Caki2 (cell line): ENCODE results near the gene ZNRF4. TPM values are rescaled to one million over a fixed set of nuclear protein-coding genes. Genes with fewer than 3 reads are reported as not detected.

Experiments
- DNase-seq: peaks from one replicate; pipeline ENCODE4 v3.0.0-alpha.2; 2015; ENCODE audit warnings: low read depth
- in situ Hi-C: cut with HindIII; loops from 2 replicates; pipeline ENCODE4 v1.10.0; 2016; ENCODE audit warnings: low sequenced_read_pairs, low pct_unique_long_range_greater_than_20kb, mixed read lengths
- total RNA-seq: library from RNA; depleted of rRNA; stranded (reverse); fragments of >200 nt; shearing (Covaris generic); gene quantifications from 2 replicates; pipeline ENCODE4 v1.2.3, GENCODE V29; 2014; ENCODE audit warnings: low replicate concordance; rRNA removed

ZNRF4 gene
- total RNA-seq, 1 experiment from 2014 or later, result not detected

DNA sequence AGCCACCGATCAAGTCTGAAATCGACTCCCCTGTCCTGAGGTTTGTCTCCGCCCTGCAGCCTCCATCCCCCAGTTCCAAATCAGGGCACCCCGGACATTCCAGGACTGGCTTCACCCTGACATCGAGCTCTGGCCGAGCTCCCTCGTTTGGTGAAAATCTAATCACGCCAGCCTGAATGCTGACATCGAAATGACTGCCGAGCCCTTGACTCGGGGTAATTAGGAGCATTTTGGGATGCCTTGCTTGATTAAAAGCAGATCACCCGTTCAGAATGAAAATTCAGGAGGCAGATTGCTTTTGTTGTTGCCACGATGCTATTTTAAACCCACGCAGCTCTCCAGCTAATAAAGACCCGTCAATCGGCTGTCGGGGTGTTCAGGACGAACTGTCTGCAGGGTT lies 34.3 kb downstream of the ZNRF4 start:
- DNase-seq, result no peak
- in situ Hi-C loops, result no loop called here

DNA sequence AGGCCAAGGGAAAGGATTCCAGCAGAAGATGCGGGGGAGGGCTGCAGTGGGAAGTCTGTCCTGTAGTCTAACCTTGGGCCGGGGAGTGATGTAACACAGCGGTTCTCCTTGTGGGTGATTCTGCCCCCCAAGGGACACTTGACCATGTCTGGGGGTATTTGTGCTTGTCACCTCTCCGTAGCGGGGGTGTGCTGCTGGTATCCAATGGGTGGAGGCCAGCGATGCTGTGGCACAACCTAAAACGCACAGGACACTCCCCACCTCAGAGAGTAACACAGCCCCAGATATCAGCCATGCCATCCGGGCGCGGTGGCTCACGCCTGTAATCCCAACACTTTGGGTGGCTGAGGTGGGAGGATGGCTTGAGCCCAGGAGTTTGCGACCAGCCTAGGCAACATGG lies 36.3 kb downstream of the ZNRF4 start:
- in situ Hi-C loops, result no loop called here
- DNase-seq, result no peak

DNA sequence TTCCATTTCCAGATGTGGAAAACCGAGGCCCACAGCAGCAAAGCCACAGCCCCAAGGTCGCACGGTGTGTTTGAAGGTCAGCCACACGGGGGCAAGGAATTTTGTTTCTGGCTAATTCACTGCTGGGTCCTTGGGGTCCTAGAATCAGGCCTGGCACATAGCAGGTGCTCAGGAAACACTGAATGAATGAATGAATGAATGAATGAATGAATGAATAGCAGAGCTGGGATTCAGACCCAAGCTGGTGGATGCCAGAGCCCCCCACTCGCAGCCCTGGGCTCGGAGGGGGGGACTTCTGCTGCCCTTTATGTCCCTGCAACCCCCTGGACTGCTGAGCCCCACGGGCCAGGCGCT lies 37.0 kb downstream of the ZNRF4 start:
- no peak for DNase-seq
- in situ Hi-C loops, result no loop called here

DNA sequence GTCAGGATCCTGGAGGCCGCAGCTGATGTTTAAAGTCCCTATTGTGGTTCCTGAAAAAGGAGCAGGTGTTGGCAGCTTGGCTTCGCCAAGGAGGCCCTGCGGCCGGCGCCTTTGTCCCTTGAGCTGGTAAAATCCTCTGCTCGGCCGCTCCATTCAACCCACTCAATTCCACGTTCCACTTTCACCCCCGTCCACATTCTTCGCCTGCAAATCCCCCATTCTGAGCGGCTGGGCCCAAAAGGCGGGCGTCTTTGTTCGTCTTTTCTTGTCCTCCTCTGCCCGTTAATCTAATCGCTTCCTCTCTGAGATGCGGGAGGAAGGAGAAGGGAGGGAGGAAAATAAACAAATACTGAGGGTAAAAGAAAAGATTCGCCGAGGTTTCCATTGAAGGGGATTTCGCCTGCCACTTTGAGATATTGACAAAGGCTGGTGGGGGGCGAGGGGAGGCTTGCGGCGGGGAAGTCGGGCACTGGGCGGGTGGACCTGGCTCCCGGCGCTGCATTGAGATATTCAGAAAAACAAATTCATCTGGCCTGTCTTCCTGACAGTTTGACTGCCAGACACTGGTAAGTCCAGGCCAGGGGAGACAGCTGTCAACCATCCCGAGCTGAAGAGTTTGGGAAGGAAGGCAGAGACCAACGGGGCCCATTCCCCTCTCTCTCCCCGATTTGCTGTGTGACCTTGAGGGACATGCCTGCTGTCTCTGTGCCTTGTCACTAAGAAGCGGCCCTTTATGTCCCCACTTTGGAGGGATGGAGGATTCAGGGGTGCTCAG lies 37.6 kb downstream of the ZNRF4 start:
- in situ Hi-C loops, result no loop called here
- no peak for DNase-seq

DNA sequence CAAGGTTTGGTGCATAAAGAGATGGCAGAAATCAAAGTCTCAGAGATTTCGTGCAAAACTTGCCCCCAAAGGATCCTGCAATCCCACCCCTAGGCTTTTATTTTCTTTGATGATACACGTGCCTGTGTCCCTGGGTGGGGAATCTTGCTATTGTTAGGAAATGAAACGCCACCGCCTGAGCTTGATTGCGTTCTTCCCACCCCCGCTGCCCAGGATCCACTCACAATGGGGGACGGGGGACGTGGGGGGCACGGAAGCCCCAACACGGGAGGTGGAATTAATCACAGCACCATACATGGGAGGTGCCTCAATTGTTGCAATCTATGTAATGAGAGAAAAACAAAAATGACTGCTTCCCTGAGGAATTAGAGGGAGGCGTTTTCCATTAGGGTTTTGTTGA lies 39.6 kb downstream of the ZNRF4 start:
- in situ Hi-C loops, result no loop called here

DNA sequence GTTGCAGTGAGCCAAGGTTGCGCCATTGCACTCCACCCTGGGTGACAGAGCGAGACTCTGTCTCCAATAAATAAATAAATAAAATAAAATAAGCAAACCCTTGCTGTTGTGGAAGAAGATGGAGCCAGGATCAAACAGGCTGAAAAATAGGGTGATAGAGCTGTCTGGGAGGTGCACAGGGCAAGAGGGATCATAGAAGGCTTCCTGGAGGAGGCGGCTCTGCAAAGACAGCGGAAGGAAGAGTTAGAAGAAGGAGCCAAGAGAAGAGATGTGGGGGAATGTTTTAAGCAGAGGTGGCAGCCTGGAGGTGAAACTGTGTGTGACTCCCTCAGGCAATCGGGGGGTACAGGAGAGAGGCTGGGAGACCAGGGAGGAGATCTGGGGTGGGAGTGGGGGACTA lies 40.6 kb downstream of the ZNRF4 start:
- no peak for DNase-seq
- in situ Hi-C loops, result no loop called here

More for the DNA sequence above, 39.6 kb downstream of the ZNRF4 start:
- no peak for DNase-seq

DNA sequence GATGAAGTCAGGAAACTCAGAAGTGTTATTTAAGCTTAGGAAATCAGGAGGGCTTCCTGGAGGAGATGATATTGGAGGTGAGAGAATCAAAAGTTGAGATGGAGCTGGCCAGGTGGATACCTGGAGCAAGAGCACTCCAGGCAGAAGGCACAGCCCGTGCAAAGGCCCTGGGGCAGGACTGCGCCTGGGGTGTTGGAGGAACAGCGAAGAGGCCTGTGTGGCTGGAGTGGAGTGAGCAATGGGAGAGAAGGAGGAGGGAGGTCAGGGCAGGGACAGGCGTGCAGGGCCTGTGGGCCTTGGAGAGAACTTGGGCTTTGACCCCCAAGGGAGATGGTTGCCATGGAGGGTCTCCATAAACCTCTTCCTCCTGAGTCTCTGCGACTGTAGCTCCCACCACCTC lies 42.1 kb downstream of the ZNRF4 start:
- no peak for DNase-seq
- in situ Hi-C loops, result no loop called here

DNA sequence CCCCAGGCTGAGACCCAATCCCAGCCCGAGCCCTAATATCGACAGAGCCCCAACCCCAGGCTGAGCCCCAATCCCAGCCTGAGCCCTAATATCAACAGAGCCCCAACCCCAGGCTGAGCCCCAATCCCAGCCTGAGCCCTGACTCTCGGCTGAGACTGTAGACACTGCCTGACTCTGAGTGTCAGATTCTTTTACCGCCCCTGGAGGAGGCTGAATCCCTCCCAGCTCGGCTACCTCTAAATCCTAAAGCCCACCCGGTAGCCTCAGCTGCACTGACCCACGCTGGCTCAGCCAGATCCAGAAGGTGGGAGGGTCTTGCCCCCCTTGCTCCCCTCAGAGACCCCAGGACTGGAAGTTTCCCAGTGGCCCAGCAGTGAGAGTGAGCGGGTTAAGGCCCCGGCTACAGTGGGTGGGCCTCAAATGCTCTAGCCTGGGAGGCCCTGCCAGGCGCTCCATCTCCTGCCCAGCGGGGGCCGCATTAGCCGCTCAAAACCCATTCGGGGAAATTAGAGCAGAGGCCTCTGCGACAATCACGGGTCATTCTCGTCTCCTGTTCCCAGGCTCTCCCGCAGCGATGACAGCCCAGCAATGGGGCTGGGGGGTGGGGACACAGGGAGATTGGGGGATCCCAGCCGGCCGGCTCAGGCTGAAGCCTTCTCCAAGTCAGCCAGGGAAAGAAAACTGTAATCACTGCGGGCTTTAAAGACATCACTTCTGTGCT lies 43.8 kb downstream of the ZNRF4 start:
- DNase-seq, result no peak
- in situ Hi-C loops, result no loop called here

DNA sequence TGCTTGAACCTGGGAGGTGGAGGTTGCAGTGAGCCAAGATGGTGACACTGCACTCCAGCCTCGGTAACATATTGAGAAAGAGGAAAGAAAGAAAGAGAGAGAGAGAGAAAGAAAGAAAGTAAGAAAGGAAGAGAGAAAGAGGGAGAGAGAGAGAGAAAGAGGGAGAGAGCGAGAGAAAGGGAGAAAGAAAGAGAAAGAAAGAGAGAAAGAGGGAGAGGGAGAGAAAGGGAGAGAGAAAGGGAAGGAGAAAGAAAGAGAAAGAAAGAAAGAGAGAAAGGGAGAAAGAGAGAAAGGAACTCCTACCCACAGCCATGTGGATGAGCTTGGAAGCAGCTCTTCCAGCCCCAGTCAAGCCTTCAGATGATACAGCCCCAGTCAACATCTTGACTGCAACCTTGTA lies 46.7 kb downstream of the ZNRF4 start:
- no peak for DNase-seq
- in situ Hi-C loops, result no loop called here

DNA sequence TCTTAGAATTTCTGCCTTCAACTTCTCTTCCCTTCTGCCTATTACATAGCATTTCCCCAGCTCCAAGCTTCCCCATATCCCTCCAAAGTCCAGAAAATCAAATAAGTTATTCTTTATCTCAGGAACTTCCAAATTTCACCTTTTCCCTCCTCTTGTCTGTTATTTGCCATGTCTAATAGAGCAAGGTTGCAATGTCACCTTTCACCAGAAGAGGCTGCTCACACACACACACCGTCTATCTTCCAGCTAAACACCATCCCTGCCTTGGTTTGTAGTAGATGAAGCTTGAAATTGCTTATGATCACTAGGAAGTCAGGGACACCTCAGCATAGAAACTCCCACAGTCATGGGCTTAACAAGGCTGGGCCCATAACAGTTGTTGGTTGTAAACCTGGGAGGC lies 48.4 kb downstream of the ZNRF4 start:
- in situ Hi-C loops, result no loop called here
- DNase-seq, result peak; percentile 18

DNA sequence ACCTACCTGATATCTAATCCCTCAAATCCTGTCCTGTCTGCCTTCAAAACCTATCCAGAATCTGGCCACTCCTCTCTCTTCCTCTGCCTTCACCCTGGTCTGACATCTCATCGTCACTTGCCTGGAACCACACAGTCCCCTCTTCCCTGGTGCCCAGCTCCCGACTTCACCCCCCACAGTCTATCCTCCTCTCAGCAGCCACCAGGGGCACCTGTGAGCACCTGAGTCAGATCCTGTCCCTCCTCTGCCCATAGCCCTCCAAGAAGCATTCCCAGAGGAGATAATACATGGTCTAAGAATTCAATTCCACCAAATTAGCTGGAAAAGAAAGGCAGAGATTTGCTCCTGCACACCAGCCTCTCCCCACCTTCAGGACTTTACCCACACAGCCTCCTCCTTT lies 48.9 kb downstream of the ZNRF4 start:
- no peak for DNase-seq
- in situ Hi-C loops, result no loop called here

Other genes starting within 250 kb of the ZNRF4 start
- 181 and 195 TPM in 2 replicates for gene PTPRS, start 114.6 kb upstream of the ZNRF4 start, total RNA-seq
- gene TINCR, start 112.5 kb downstream of the ZNRF4 start, total RNA-seq, result 0.41 TPM in 1 of 2 replicates, not detected in the other
- gene SAFB2, start 167.4 kb downstream of the ZNRF4 start, total RNA-seq, result 2.0 and 12.9 TPM in 2 replicates
- gene SAFB, start 167.7 kb downstream of the ZNRF4 start, total RNA-seq, result 35.5 and 54.0 TPM in 2 replicates
- 71.3 and 130 TPM in 2 replicates for gene MICOS13, start 225.1 kb downstream of the ZNRF4 start, total RNA-seq
- gene HSD11B1L, start 225.6 kb downstream of the ZNRF4 start, total RNA-seq, result 2.6 and 12.1 TPM in 2 replicates
- gene RPL36, start 234.9 kb downstream of the ZNRF4 start, total RNA-seq, result 598 and 658 TPM in 2 replicates